ENCODE measurements around the gene SCFD2.

The SCFD2 gene

DNA sequence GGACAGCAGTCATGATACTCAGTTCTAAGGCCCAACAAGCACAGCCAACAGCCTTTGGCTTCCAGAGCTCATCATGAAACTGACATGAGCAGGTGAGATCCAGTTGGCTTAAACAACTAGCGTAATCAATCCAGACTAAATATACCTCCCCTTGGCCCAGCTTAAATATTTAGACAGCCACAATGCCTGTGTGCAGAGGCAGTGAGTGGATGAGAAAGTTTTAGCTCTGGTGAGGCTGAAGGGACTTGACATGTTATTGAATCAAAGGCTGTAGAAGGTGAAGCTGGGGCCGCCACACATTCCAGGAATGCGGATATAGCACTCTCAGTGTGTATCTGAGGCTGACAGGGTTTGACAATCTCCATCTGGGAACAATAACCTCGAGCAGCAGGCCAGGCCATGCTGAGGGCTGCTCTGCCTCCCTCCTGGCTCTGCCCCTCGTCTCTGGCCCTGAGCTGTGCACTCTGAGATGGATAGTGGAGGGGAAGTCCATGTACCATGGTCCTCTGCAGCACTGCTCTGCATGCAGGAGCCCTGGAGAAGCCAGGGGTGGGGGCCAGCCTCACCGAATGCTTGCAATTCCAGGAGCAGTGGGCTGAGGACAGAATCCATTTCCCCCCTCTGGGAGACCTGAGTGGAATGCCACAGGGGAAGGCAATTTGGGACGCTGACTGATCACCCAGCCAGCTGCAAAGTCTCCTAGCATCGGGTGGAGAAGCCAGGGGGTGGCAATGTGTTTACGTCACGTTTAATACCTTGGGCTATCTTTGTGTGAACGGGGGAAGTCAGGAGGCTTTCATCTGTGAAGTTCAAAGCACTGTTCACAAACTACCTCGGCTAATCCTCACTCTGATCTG is 541.0 kb downstream of the SCFD2 start:
- DNase-seq (ENCODE audit: low spot score): no peak

DNA sequence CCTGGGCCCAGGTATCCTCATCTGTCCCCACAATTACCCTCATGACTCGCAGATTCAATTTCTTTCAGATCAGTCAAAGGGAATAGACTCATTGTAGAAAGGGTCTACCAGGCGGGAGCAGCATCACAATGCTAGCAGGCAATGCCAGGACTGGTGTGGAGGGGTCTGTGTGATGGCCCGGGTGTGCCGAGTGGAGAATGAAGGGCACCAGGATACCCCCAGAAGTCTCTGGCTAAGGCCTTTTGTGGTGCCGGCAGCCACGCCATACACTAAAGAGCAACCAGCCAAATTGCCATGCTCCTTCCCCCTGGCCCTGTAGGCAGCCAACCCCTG is 541.6 kb downstream of the SCFD2 start:
- DNase-seq (ENCODE audit: low spot score): no peak

DNA sequence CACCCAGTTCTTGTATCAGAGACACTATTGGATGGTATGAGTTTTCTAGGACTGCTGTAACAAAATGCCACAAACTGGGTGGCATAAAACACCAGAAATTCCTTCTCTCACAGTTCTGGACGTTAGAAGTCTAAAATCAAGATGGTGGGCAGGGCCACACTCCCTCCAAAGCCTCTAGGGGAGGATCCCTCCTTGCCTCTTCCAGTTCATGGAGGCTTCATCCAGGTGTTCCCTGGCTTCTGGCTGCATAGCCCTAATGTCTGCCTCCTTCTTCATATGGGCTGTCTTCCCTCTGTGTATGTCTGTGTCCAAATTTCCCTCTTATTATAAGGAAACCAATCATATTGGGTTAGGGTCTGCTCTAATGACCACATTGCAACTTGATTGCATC is 542.2 kb downstream of the SCFD2 start:
- no peak for DNase-seq (ENCODE audit: low spot score)
